PC-3 (cell line): ENCODE data around the gene SFMBT2. TPM values are rescaled to one million over a fixed set of nuclear protein-coding genes. Genes with fewer than 3 reads are reported as not detected.

Source experiments
- ATAC-seq: fragments of 200-7000 bp; cut with Tn5 transposase; 2 replicates; pipeline ENCODE4 v1.9.1; 2020; ENCODE audit warnings: mild to moderate bottlenecking, moderate library complexity
- BruUV-seq: library from RNA; stranded (reverse); fragments of 400-500 nt; replicated peaks from 2 replicates; lab custom pipeline; 2021; lab: Mats Ljungman, UMichigan
- CTCF ChIA-PET: fragments of 300-600 bp; sonication (Branson Sonifier 250); formaldehyde crosslinking; loops from one replicate; lab custom pipeline; 2022; ENCODE audit warnings: antibody characterized with exemption; lab: Charles Lee
- POLR2A ChIA-PET: fragments of 300-600 bp; sonication (Branson Sonifier 250); formaldehyde crosslinking; loops from one replicate; lab custom pipeline; 2022; ENCODE audit warnings: antibody characterized with exemption; ENCODE audit not compliant: unreplicated experiment; lab: Charles Lee
- DNase-seq: peaks from one replicate; pipeline ENCODE4 v3.0.0-alpha.2; 2015
- H2AFZ ChIP-seq: fragments of 300-600 bp; sonication (generic); 2 replicates; pipeline ENCODE4 v1.6.0; 2016; ENCODE audit warnings: antibody characterized with exemption, low read length
- H3F3A ChIP-seq: fragments of 300-600 bp; sonication (generic); one replicate; pipeline ENCODE4 v1.6.0; 2017; ENCODE audit warnings: antibody characterized with exemption, low read length, control low read depth, mild to moderate bottlenecking; ENCODE audit not compliant: unreplicated experiment
- H3K27ac ChIP-seq: fragments of 300-600 bp; sonication (generic); 2 replicates; pipeline ENCODE4 v1.5.1; 2016; ENCODE audit warnings: mild to moderate bottlenecking, low read length
- H3K27me3 ChIP-seq: fragments of 300-600 bp; sonication (generic); 2 replicates; pipeline ENCODE4 v1.6.1; 2016; ENCODE audit warnings: low read length, mixed read lengths
- H3K36me3 ChIP-seq: fragments of 300-600 bp; sonication (generic); 2 replicates; pipeline ENCODE4 v1.6.1; 2016; ENCODE audit warnings: low read depth, mixed run types, low read length, mixed read lengths
- H3K4me1 ChIP-seq: fragments of 300-600 bp; sonication (generic); 2 replicates; pipeline ENCODE4 v1.5.1; 2016; ENCODE audit warnings: low read length; ENCODE audit not compliant: insufficient read depth
- H3K4me2 ChIP-seq: fragments of 300-600 bp; sonication (generic); 2 replicates; pipeline ENCODE4 v1.6.0; 2016; ENCODE audit warnings: low read length
- H3K4me3 ChIP-seq: fragments of 300-600 bp; sonication (generic); 2 replicates; pipeline ENCODE4 v1.5.1; 2016; ENCODE audit warnings: mild to moderate bottlenecking, low read length, mixed read lengths
- H3K79me2 ChIP-seq: fragments of 300-600 bp; sonication (generic); 2 replicates; pipeline ENCODE4 v1.6.1; 2017; ENCODE audit warnings: low read length, mixed read lengths
- H3K9ac ChIP-seq: fragments of 300-600 bp; sonication (generic); 2 replicates; pipeline ENCODE4 v1.6.0; 2016; ENCODE audit warnings: mild to moderate bottlenecking, low read length
- H3K9me2 ChIP-seq: fragments of 300-600 bp; sonication (generic); replicated peaks from 2 replicates; pipeline ENCODE4 v1.6.1; 2016; ENCODE audit warnings: mixed run types, low read length, mixed read lengths
- H3K9me3 ChIP-seq: fragments of 300-600 bp; sonication (generic); 2 replicates; pipeline ENCODE4 v1.6.1; 2016; ENCODE audit warnings: low read length, mixed read lengths
- H4K20me1 ChIP-seq: fragments of 300-600 bp; sonication (generic); 2 replicates; pipeline ENCODE4 v1.6.1; 2016; ENCODE audit warnings: low read length, mixed read lengths
- EZH2 ChIP-seq: fragments of 300-600 bp; sonication (generic); IDR thresholded peaks from one replicate; pipeline ENCODE4 v1.6.1; 2017; ENCODE audit warnings: antibody characterized with exemption, mild to moderate bottlenecking, low read length; ENCODE audit not compliant: unreplicated experiment
- EZH2phosphoT487 ChIP-seq: fragments of 300-600 bp; sonication (generic); IDR thresholded peaks from 2 replicates; pipeline ENCODE4 v1.6.1; 2018; ENCODE audit warnings: mild to moderate bottlenecking, antibody characterized with exemption, low read length, borderline replicate concordance
- intact Hi-C: fragments of 100-400 bp; cut with micrococcal nuclease; formaldehyde crosslinking; loops from 2 replicates; pipeline ENCODE4 v1.9.0; 2023
- total RNA-seq: library from RNA; depleted of rRNA; stranded (reverse); fragments of >200 nt; gene quantifications from 2 replicates; pipeline ENCODE4 v1.2.3, GENCODE V29; 2014
- TF ChIP-seq, protein P1 (sequence below): fragments of 300-600 bp; sonication (generic); conservative IDR thresholded peaks from 2 replicates; pipeline ENCODE4 v1.5.1; 2017; ENCODE audit warnings: antibody characterized with exemption, low read depth, mild to moderate bottlenecking, low read length

Gene SFMBT2
- total RNA-seq, 1 experiment from 2014 or later, result 1.9 TPM

DNA sequence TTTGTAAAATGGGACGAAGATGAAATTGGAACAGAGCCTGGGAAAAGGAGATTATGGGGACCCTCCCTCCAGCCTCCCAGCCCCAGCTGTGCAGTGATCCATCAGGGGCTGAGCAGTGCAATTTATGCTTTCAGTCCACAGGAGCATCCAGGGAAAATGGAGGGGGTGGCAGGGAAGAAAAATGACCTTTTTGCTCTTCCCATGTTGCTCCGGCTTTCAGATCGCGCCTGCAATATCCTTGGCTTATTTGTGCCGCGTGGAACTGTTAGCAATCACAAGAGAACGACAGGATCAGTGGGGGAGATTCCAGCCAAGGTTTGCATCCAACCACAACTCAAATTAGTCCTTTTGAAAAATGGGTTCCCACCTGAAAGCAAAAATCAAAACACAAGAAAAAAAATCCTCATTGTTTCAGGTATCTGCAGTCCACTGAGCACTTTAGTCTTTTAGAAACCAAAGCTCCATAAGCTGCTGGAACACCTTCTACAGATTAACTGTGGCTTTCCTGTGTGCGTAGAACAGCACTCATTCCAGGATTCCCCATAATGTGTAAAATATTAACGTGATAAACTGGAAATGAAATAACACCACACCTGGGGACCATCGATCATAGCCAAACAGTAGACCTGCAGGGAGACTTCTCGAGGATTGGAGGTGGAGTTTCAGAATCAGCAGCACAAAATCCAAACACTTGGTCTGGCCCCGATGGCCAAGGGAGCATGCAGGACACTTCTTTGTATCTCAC is 30.7 kb upstream of the SFMBT2 start:
- DNase-seq (no peak), ATAC-seq (no peak)
- no peak overlapping the region for H3K27ac ChIP-seq
- TF ChIP-seq EZH2phosphoT487 (no peak), EZH2 (no peak)
- TF ChIP-seq, protein P1, sequence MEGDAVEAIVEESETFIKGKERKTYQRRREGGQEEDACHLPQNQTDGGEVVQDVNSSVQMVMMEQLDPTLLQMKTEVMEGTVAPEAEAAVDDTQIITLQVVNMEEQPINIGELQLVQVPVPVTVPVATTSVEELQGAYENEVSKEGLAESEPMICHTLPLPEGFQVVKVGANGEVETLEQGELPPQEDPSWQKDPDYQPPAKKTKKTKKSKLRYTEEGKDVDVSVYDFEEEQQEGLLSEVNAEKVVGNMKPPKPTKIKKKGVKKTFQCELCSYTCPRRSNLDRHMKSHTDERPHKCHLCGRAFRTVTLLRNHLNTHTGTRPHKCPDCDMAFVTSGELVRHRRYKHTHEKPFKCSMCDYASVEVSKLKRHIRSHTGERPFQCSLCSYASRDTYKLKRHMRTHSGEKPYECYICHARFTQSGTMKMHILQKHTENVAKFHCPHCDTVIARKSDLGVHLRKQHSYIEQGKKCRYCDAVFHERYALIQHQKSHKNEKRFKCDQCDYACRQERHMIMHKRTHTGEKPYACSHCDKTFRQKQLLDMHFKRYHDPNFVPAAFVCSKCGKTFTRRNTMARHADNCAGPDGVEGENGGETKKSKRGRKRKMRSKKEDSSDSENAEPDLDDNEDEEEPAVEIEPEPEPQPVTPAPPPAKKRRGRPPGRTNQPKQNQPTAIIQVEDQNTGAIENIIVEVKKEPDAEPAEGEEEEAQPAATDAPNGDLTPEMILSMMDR, result no peak
- BruUV-seq, result no TSS peak
- no peaks in the 10 kb centered on the region for H3K79me2 ChIP-seq
- no peaks in the 10 kb centered on the region for H3K9me3 ChIP-seq
- no peak overlapping the region for H3K9ac ChIP-seq
- H3F3A ChIP-seq, result no peaks in the 10 kb centered on the region
- no peak overlapping the region for H3K4me2 ChIP-seq
- H3K4me3 ChIP-seq, result no peak overlapping the region
- no peaks in the 10 kb centered on the region for H3K9me2 ChIP-seq
- H2AFZ ChIP-seq, result no peak overlapping the region
- H4K20me1 ChIP-seq, result no peaks in the 10 kb centered on the region
- intact Hi-C loops, result no loop called here
- H3K27me3 ChIP-seq, result peaks cover 37% of the 10 kb centered on the region; the same call in 1 of the 2 replicates
- ChIA-PET CTCF (no interaction called here), POLR2A (no interaction called here)
- no peaks in the 10 kb centered on the region for H3K4me1 ChIP-seq
- no peaks in the 10 kb centered on the region for H3K36me3 ChIP-seq

DNA sequence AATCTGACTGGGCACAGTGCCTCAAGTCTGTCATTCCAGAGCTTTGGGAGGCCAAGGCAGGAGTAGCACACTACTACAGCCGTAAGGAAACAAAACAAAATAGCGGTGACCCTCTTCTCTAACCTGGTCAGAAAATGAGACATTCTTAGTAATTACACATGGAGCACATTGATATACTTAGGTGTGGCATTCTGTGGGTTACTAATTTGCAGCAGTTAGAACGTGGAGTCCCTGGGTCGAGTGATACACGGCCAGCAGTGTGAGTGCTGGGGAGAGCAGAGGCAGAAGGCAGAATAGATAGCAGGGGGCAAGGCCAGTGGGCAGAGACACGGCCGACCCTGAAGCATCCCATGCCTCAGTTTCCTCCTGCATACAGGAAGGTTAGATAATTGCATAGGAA is 28.9 kb upstream of the SFMBT2 start:
- H3K4me3 ChIP-seq, result no peak overlapping the region
- POLR2A ChIA-PET, result no interaction called here
- intact Hi-C loops, result no loop called here
- ATAC-seq (no peak), DNase-seq (no peak)
- no peaks in the 10 kb centered on the region for H3K36me3 ChIP-seq
- H4K20me1 ChIP-seq, result no peaks in the 10 kb centered on the region
- CTCF ChIA-PET, result no interaction called here
- no peak overlapping the region for H3K4me2 ChIP-seq
- TF ChIP-seq EZH2 (no peak), EZH2phosphoT487 (no peak)
- TF ChIP-seq, protein P1, result no peak
- H3K4me1 ChIP-seq, result no peaks in the 10 kb centered on the region
- no peak overlapping the region for H3K27ac ChIP-seq
- H3K79me2 ChIP-seq, result no peaks in the 10 kb centered on the region
- H3F3A ChIP-seq, result no peaks in the 10 kb centered on the region
- no peak overlapping the region for H3K9ac ChIP-seq
- peaks cover 24% of the 10 kb centered on the region; the same call in 1 of the 2 replicates for H3K27me3 ChIP-seq
- no peak overlapping the region for H2AFZ ChIP-seq
- H3K9me3 ChIP-seq, result no peaks in the 10 kb centered on the region
- no TSS peak for BruUV-seq
- H3K9me2 ChIP-seq, result no peaks in the 10 kb centered on the region
